ENCODE measurements around the gene SV2B. TPM values are rescaled to one million over a fixed set of nuclear protein-coding genes. Genes with fewer than 3 reads are reported as not detected.
A peak's percentile ranks its signal among the peaks of the same experiment; 100 is the strongest.
"Not testable (repeated sequence)": the region's sequence is repeated elsewhere in the genome, so short reads cannot be mapped to it uniquely, and the experiment has no call there.

SV2B gene
- total RNA-seq, 1 experiment from 2014 or later = not detected

DNA sequence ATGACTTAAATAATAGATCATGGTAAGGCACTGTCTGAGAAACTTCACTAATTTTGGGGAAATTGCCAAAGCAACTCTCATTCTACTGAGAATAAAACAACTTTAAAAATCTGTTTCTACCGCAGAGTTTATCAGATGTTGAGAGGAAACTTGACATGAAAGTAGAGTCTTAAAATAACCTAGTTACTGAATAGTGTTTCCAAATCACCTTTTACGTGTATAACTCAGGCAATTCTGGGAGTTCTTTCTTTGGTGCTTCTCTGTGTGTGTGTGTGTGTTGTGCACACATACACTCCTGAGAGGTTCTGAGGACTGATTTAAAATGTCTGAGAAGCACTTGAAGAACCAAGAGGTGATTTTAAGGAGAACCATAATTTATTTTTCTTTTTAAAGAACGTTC, 236.6 kb downstream of the SV2B start:
- Histone ChIP-seq H3K27me3 (ENCODE audit: insufficient read depth, low read depth) (peaks cover 6% of the 10 kb centered on the region; the same call in 1 of the 2 replicates), H3K9me3 (ENCODE audit: insufficient read depth, low read depth) (no peaks in the 10 kb centered on the region), H3K36me3 (ENCODE audit: low read depth) (no peaks in the 10 kb centered on the region), H3K9me2 (ENCODE audit: insufficient read depth) (no peaks in the 10 kb centered on the region; the same call in 1 of the 2 replicates), H3K79me2 (ENCODE audit: low read depth) (no peaks in the 10 kb centered on the region), H2AFZ (no peak overlapping the region), H3K4me2 (no peak overlapping the region), H3K4me3 (no peak overlapping the region), H4K20me1 (ENCODE audit: insufficient read depth) (no peaks in the 10 kb centered on the region), H3K4me1 (replicated peaks; ENCODE audit: insufficient read depth) (no peaks in the 10 kb centered on the region), H3K27ac (no peak overlapping the region), H3F3A (ENCODE audit: insufficient read depth, low read depth) (no peaks in the 10 kb centered on the region)
- ChIA-PET POLR2A (ENCODE audit: unreplicated experiment) (no interaction called here), CTCF (no interaction called here)
- intact Hi-C loops (cut with micrococcal nuclease; ENCODE audit: unreplicated experiment) = no loop called here
- no peak for DNase-seq
- BruUV-seq (replicated peaks) = no TSS peak
- TF ChIP-seq EZH2 (IDR thresholded peaks at IDR 0.05; ENCODE audit: low read depth) = no peak
- TF ChIP-seq, protein P1, sequence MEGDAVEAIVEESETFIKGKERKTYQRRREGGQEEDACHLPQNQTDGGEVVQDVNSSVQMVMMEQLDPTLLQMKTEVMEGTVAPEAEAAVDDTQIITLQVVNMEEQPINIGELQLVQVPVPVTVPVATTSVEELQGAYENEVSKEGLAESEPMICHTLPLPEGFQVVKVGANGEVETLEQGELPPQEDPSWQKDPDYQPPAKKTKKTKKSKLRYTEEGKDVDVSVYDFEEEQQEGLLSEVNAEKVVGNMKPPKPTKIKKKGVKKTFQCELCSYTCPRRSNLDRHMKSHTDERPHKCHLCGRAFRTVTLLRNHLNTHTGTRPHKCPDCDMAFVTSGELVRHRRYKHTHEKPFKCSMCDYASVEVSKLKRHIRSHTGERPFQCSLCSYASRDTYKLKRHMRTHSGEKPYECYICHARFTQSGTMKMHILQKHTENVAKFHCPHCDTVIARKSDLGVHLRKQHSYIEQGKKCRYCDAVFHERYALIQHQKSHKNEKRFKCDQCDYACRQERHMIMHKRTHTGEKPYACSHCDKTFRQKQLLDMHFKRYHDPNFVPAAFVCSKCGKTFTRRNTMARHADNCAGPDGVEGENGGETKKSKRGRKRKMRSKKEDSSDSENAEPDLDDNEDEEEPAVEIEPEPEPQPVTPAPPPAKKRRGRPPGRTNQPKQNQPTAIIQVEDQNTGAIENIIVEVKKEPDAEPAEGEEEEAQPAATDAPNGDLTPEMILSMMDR (conservative IDR thresholded peaks at IDR 0.05) = no peak

DNA sequence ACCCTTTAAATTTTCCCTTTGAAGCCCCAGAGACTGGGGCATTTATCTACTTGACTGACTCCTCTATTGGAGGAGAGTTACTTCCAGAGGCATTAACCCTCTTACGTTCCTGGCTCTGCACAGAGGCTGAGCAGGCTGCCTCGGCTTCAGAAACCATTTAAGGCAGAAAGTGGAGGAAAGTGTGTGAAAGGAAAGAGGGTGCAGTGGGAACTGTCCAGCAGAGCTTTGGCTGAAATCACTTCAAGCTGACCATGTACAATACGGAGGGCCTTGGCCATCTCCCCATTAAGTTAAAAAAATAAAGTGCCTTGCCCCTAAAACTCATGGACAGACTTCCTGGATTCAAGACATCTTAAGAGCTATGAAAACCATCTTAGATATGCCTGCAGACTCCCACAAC, 238.7 kb downstream of the SV2B start:
- H3K4me1 ChIP-seq (replicated peaks; ENCODE audit: insufficient read depth) = no peaks in the 10 kb centered on the region
- BruUV-seq (replicated peaks) = no TSS peak
- intact Hi-C loops (cut with micrococcal nuclease; ENCODE audit: unreplicated experiment) = no loop called here
- TF ChIP-seq EZH2 (IDR thresholded peaks at IDR 0.05; ENCODE audit: low read depth) = no peak
- TF ChIP-seq, protein P1 (conservative IDR thresholded peaks at IDR 0.05) = no peak
- peaks cover 6% of the 10 kb centered on the region; the same call in 1 of the 2 replicates for H3K27me3 ChIP-seq (ENCODE audit: insufficient read depth, low read depth)
- H2AFZ ChIP-seq = no peak overlapping the region
- H3K79me2 ChIP-seq (ENCODE audit: low read depth) = no peaks in the 10 kb centered on the region
- peak in 1 of 2 experiments; percentile 11 for DNase-seq
- H3F3A ChIP-seq (ENCODE audit: insufficient read depth, low read depth) = no peaks in the 10 kb centered on the region
- ChIA-PET CTCF (no interaction called here), POLR2A (ENCODE audit: unreplicated experiment) (no interaction called here)
- no peak overlapping the region for H3K27ac ChIP-seq
- no peaks in the 10 kb centered on the region for H3K36me3 ChIP-seq (ENCODE audit: low read depth)
- H4K20me1 ChIP-seq (ENCODE audit: insufficient read depth) = no peaks in the 10 kb centered on the region
- no peaks in the 10 kb centered on the region; the same call in 1 of the 2 replicates for H3K9me2 ChIP-seq (ENCODE audit: insufficient read depth)
- no peaks in the 10 kb centered on the region for H3K9me3 ChIP-seq (ENCODE audit: insufficient read depth, low read depth)
- no peak overlapping the region for H3K4me3 ChIP-seq
- H3K4me2 ChIP-seq = no peak overlapping the region

DNA sequence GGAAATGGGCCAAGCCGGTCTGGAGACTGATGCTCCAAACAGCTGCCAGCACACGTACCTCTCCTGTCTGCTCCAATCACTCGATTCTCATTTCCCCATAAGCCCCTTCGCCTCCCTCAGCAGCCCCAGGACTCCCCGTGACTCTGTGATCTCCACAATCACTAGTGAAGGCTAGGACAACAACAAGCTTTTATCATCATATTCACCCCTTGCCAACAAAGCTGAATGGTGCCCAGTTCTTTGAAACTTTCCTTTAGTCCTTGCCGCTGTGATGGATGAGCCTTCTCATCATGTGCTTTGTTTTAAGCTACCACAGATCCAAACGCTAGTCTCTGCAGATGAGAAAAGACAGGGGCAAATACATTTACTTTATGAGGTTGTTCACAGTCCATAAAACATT, 242.0 kb downstream of the SV2B start:
- intact Hi-C loops (cut with micrococcal nuclease; ENCODE audit: unreplicated experiment) = no loop called here
- POLR2A ChIA-PET (ENCODE audit: unreplicated experiment) = no interaction called here
- Histone ChIP-seq H3K4me1 (replicated peaks; ENCODE audit: insufficient read depth) (no peaks in the 10 kb centered on the region), H3K4me3 (no peak overlapping the region), H3K9me3 (ENCODE audit: insufficient read depth, low read depth) (no peaks in the 10 kb centered on the region), H3F3A (ENCODE audit: insufficient read depth, low read depth) (no peaks in the 10 kb centered on the region), H3K9me2 (ENCODE audit: insufficient read depth) (no peaks in the 10 kb centered on the region), H3K79me2 (ENCODE audit: low read depth) (no peaks in the 10 kb centered on the region), H3K27ac (no peak overlapping the region), H2AFZ (no peak overlapping the region), H3K4me2 (no peak overlapping the region), H3K27me3 (ENCODE audit: insufficient read depth, low read depth) (peaks cover 6% of the 10 kb centered on the region; the same call in 1 of the 2 replicates), H3K36me3 (ENCODE audit: low read depth) (no peaks in the 10 kb centered on the region), H4K20me1 (ENCODE audit: insufficient read depth) (no peaks in the 10 kb centered on the region)
- CTCF ChIA-PET = no interaction called here
- DNase-seq = no peak
- BruUV-seq (replicated peaks) = no TSS peak
- TF ChIP-seq, protein P1 (conservative IDR thresholded peaks at IDR 0.05) = no peak
- TF ChIP-seq EZH2 (IDR thresholded peaks at IDR 0.05; ENCODE audit: low read depth) = no peak

DNA sequence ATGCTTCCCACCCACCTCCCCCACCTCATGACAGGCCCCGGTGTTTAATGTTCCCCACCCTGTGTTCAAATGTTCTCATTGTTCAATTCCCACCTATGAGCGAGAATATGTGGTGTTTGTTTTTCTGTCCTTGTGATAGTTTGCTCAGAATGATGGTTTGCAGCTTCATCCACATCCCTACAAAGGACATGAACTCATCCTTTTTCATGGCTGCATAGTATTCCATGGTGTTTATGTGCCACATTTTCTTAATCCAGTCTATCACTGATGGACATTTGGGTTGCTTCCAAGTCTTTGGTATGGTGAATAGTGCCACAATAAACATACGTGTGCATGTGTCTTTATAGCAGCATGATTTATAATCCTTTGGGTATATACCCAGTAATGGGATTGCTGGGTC, 244.9 kb downstream of the SV2B start:
- H3K27me3 ChIP-seq (ENCODE audit: insufficient read depth, low read depth); H3K36me3 ChIP-seq (ENCODE audit: low read depth); H3K9me3 ChIP-seq (ENCODE audit: insufficient read depth, low read depth); H4K20me1 ChIP-seq (ENCODE audit: insufficient read depth); H3F3A ChIP-seq (ENCODE audit: insufficient read depth, low read depth); H2AFZ ChIP-seq; H3K79me2 ChIP-seq (ENCODE audit: low read depth); POLR2A ChIA-PET (ENCODE audit: unreplicated experiment); DNase-seq; H3K27ac ChIP-seq; H3K4me2 ChIP-seq; H3K4me1 ChIP-seq (replicated peaks; ENCODE audit: insufficient read depth); H3K9me2 ChIP-seq (ENCODE audit: insufficient read depth); H3K4me3 ChIP-seq; intact Hi-C loops (cut with micrococcal nuclease; ENCODE audit: unreplicated experiment); BruUV-seq (replicated peaks); CTCF ChIA-PET: not testable (repeated sequence)
